GM18526 (cell line): ENCODE results near the gene OR10J4.

Experiments
- POLR2A ChIP-seq: IDR thresholded peaks from 3 replicates; pipeline ENCODE4 v1.6.1; 2011; ENCODE audit not compliant: insufficient read length; ENCODE audit errors: extremely low read depth

OR10J4 gene

DNA sequence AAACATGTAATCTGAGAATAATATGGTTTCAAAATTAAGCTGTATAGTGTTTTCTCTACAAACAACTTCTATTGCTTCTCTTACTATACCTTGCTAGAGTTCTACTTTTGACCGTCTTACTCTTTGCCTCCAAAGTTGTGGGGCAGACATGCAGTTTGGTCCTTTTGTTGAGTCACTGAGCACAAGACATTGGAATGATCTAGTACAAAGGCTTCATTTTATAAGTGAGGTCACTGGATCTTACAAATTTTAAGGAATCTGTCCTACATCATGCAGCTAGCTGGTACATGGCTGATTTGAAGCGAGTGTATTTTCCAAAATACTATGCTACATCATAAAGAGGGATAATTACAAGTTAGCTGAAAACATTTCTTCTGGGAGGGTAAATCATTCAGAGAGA lies 36.3 kb downstream of the OR10J4 start:
- no peak for TF ChIP-seq POLR2A

DNA sequence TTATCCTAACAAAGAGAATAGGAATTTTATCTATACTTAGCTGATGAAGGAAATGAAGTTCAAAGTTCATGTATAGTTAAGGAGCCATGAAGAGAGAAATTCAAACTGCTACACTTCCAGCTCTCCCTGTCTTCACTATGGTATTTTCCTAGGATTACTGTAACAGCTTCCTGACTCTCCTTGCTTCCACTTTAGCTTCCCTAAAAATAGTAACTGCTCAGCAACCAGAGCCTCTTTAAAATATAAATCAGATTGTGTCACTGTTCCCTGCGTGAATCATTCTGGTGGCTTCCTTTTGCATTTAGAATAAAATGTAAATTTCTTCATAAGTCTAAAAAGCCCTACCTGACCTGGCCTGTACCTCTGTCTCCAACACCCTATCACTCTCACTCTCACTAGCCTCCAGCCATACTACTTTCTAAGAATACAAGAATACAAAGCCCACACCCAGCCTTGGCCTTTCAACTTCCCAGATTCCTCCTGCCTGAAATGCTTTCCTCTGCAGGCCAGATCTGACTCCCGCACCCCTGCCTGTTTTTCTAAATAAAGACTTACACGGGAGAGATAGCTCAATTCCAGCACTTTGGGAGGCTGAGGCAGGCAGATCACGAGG lies 38.0 kb downstream of the OR10J4 start:
- TF ChIP-seq POLR2A, result no peak

- no peak for TF ChIP-seq POLR2A
Measured at GRCh38 chr1:159473335-159473734, 41.3 kb downstream of the OR10J4 start.

DNA sequence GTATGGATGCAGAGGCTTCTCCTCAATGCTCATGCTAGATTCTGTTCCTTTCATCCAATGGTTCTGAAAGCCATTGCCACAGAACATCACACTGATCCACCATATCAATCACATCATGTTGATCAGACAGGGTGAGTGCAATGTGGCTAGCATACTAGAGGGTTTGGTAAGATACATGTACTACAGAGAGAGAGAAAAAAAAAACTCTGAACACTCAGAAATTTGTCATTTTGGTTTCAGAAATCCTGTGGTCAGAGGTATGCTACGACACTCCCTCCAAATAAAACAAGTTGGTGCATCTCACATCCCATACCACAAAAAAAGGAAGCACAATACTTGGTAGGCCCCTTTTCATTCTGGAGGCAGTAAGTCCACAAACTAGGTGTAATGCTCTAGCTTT lies 42.9 kb downstream of the OR10J4 start:
- TF ChIP-seq POLR2A, result no peak
